ENCODE results near the gene ATP4B.
"Not testable (repeated sequence)": the region's sequence is repeated elsewhere in the genome, so short reads cannot be mapped to it uniquely, and the experiment has no call there.

ATP4B gene

GRCh38 chr13:113624235-113624587 is 33.8 kb downstream of the ATP4B start:
- no peak for DNase-seq

GRCh38 chr13:113623491-113624234 is 34.3 kb downstream of the ATP4B start:
- DNase-seq, result no peak

DNA sequence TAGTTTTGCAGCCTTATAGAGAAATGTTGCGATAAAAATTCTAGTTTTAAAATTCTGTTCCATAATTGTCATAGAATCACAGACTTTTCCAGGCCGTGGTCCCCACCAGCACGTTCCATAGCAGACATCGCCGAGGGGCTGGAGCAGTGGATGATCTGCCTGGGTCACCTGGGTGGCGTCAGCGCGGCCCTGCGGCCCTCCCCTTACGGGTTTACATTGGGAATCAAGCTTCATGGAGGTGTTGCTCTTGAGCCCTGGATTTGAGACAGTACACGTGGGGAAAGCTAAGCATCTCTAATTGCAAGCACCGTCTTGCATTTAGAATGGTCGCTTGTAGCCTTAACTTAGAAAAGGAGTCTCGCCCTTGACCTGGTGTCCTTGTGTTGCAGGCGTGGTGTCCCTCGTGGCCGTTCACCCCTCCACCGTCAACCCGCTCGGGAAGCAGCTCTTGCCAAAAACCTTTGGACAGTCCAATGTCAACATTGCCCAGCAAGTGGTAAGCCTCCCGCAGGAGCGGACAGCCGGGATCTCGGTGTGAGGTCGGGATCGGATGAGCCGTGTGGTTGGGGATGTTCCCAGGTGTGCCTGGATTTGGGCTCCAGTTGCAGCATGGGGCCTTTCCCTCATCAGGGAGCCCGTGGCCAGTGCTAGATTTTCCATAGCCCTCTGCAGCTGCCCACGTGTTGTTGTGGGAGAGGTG is 35.1 kb downstream of the ATP4B start:
- DNase-seq, result no peak

GRCh38 chr13:113621986-113622550 is 35.9 kb downstream of the ATP4B start:
- DNase-seq, result not testable (repeated sequence)

DNA sequence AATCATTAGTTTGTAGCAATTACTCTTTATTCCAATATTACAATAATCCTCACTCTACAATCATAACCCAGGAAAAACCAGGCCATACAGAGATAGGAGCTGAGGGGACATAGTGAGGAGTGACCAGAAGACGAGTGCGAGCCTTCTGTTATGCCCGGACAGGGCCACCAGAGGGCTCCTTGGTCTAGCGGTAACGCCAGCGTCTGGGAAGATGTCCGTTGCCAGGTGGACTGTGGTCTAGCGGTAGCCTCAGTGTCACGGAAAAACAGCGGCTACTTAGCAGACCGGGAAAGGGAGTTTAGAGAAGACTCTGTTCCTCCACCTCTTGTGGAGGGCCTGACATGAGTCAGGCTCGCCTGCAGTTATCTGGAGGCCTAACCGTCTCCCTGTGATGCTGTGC is 36.5 kb downstream of the ATP4B start:
- DNase-seq, result not testable (repeated sequence)

- no peak for DNase-seq
Measured at GRCh38 chr13:113621046-113621445, 37.0 kb downstream of the ATP4B start.

GRCh38 chr13:113620036-113620796 is 37.8 kb downstream of the ATP4B start:
- DNase-seq, result no peak

- DNase-seq, result no peak
Measured at GRCh38 chr13:113618455-113618854, 39.5 kb downstream of the ATP4B start.

- no peak for DNase-seq
Measured at GRCh38 chr13:113617961-113618360, 40.0 kb downstream of the ATP4B start.

GRCh38 chr13:113616991-113617749 is 40.8 kb downstream of the ATP4B start:
- DNase-seq, result peak; percentile 57

GRCh38 chr13:113616281-113616906 is 41.6 kb downstream of the ATP4B start:
- no peak for DNase-seq

DNA sequence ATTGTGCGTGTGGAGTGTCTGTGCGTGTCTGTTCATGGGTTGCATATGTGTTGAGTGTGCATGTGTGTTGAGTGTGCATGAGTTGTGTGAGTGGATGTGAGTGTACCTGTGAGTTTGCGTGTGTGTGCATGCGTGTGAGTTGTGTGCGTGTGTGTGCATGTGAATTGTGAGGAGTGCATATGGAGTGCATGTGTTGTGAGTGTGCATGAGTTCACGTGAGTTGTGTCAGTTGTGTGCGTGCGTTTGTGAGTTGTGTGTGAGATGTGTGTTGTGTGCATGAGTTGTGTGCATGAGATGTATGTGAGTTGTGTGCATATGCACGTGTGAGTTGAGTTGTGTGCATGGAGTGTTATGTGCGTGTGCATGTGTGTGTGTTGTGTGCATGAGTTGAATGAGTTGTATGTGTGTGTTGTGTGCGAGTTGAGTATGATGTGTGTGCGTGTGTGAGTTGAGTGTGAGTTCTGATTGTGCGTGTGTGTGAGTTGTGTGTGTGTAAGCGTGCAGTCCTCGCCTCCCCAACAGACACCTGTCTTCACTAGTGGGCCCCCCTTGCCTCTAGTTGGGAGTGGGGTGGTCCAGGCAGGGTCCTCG is 44.1 kb downstream of the ATP4B start:
- DNase-seq, result no peak

DNA sequence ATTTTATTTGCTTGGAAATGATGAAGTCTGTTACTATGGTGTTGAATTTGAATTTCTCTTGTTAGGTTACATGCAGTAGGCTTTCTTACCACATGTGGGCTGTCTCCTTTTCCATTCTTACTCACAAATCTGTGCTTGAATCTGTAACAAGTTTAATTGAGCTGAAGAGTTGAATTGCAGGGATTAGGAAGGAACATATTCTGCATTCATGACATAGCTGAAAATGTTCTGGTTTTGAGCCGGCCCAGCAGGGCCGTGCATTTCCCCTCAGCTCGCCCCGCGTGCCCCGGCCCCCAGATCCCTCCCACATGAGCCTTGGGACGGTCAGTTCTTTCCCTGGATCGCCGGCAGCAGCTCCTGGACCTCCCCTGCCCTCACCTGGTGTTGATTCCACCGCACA is 45.4 kb downstream of the ATP4B start:
- DNase-seq, result no peak

- no peak for DNase-seq
Measured at GRCh38 chr13:113611996-113612395, 46.0 kb downstream of the ATP4B start.

- DNase-seq, result no peak
Measured at GRCh38 chr13:113610266-113610665, 47.7 kb downstream of the ATP4B start.

GRCh38 chr13:113609616-113610015 is 48.4 kb downstream of the ATP4B start:
- DNase-seq, result no peak

DNA sequence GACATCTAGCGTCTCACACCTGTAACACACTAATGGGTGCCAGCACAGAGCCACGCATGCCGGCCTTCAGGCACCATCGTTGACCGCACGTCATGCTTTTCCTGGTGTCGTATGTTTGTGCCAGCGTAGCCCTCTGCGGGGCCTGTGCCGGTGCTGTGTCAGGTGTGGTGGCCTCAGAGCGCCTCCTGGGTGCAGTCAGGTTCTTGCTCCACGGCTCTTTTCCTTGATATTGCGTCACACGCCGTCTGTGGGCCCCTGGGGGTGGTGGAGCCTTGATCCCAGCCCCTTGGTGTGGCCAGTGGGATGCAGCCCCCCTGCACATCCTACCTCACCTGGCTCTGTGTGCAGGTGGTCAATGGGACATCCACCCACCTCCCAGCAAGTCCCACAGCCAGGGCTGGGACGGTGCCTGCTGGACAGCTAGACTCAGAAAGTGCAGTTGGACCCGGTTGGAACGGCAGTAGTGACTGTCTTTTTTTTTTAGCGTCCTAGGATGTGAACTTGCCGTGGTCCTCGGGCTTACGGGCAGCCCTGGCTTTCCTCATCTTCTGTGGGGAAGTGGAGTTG is 48.9 kb downstream of the ATP4B start:
- DNase-seq, result no peak

DNA sequence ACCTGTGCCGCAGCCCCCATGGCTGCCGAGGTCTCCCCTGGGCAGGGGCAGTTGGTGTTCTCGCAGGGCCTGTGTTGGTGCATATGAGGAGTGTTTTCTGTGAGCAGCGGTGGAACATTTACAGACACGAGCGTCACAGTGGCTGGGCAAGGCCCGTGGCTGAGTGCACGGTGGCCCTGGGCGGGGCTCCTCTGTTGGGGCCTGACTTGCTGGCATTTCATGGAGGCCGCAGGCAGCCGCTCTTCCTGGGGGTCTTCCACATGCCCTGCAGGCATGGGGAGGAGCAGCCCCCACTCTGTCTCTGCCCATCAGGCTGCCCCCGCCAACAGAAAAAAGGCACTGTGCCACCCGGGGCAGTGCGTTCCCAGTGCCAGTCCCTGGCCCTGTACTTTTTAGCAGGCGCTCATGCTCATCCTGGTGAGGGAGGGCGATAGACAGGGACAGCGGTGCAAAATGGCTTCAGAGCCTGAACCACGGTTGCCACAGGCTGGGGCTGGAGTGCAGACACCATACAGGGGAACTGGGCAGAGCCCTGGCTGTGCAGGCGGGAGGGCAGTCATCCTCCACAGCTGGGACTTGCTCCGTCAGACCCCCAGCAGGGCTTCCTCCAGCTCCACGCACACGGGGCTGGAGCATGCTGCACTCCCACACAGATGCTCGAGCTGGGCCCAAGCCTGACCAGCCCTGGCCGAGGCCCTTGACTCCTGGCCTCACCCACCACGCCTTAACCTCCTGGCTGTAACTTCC is 49.9 kb downstream of the ATP4B start:
- no peak for DNase-seq

- DNase-seq, result no peak
Measured at GRCh38 chr13:113607056-113607888, 50.7 kb downstream of the ATP4B start.

Measured in NCI-H146 (cell line).